OCI-LY3 (cell line): Measurements from ENCODE around the gene APOA4.

ENCODE experiments used
- CTCF ChIP-seq: fragments of 200-600, 300-600 bp; sonication (generic); IDR thresholded peaks from 2 replicates; pipeline ENCODE4 v1.5.1; 2014; ENCODE audit warnings: antibody characterized with exemption, low read length, low read depth
- EZH2phosphoT487 ChIP-seq: fragments of 200-600 bp; shearing (Covaris generic); IDR thresholded peaks from 2 replicates; pipeline ENCODE4 v1.6.1; 2018; ENCODE audit warnings: antibody characterized with exemption, mixed run types, low read depth

- TF ChIP-seq CTCF (no peak), EZH2phosphoT487 (no peak)
Measured at GRCh38 chr11:116797816-116798215, 25.3 kb downstream of the APOA4 start.
